Measurements from ENCODE around the gene SFMBT2.

The SFMBT2 gene

DNA sequence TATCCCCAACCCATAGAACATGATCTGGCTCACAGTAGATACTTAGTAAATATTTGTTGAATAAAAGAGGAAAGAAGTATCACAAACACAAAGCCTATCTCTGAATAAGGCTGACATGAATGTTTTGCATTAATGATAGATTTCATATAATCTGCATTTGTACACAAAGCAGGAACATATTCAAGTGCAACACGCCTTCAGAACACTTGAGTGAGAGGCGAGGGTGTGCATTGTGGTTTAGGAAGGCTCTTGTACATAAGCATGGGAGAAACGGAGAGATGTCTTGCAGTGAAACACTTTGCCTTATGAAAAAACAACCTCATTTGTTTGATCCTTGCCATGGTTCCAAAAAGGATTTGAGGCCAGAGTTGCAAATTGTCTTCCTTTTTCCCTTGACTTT lies 14.1 kb upstream of the SFMBT2 start:
- FAIRE-seq: no peak

DNA sequence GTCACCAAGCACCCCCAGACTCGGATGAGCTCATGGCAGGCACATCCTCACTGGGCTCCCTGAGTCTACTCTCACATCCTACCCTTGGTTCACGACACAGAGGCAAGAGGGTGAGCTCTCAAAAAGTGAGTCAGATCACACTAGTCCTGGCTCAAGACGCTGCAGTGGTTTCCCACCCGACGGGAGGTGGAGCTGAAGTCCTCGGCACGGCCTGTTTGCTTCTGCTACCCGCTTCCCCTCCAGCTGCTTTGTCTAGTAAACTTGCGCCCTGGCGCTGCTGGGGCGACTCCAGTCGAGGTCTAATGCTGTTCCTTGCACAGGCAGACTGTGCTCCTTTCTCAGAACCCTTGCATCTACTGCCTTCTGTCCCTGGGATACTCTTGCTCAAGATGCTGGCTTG lies 13.5 kb upstream of the SFMBT2 start:
- no peak for FAIRE-seq

DNA sequence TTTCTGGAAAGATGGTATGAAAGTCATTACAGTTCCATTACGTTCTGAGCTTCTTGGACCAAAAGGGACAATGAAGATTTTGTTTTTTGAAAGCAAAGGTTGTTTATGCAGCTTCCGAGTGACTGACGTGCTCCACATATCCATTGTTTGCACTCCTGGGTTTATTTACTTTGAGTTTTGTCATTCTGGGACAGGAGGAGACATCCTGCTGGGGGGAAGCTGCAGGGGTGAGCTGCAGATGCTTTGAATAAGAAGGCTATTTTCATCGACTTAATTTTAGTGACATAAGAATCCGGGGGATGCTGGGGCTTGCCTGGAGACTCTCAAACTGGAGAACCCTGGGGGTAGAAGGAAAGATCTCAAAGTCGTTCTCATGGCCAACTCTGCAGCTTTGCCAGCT lies 12.7 kb upstream of the SFMBT2 start:
- no peak for FAIRE-seq

DNA sequence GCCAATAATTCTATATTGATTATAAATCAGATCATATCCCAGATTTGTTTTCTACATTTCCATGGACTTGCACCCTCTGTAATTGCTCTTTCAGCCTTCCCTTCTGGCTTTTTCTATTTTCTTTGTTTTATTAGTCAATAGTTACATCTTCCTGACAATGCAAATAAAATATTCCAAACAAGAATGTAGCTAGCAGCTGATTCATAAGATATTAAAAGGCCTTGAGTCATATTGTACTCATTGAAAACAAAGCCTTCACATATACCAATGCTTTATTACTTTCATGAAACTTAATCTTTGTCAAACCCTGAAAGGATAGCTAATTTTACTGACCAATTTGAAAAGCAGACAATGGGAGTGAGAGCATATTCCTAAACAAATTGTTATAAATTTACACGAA lies 10.7 kb upstream of the SFMBT2 start:
- no peak for FAIRE-seq

DNA sequence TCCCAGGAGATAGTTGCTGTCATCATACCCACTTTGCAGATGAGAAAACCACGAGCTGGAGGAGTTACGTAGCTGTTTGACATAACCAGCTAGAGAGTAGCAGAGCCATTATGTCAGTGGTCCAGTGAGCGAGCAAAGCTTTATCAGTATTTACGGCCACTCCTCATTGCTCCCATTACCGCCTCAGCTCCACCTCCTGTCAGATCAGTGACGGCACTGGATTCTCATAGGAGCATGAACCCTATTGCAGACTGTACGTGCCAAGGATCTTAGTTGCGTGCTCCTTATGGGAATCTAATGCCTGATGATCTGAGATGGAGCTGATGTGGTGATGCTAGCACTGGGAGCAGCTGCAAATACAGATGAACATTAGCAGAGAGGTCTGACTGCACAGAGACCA lies 9.2 kb upstream of the SFMBT2 start:
- FAIRE-seq: no peak

DNA sequence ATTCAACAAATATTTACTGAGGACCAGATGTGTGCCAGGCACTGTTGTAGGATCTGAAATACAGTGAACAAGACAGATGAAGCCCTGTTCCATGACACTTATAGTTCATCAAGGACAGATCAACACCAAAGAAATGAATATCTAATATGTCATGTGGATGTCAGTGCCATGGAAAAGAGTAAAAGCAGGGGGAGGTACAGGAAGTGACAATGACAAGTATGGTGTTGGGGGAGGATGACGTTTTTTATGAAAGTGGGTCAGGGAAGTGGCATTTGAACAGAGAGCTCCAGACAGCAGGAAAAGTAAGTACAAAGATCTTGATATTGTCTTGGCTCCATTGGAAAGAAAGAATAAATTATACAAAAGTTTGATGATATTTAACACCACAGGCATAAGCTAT lies 7.0 kb upstream of the SFMBT2 start:
- FAIRE-seq: no peak

DNA sequence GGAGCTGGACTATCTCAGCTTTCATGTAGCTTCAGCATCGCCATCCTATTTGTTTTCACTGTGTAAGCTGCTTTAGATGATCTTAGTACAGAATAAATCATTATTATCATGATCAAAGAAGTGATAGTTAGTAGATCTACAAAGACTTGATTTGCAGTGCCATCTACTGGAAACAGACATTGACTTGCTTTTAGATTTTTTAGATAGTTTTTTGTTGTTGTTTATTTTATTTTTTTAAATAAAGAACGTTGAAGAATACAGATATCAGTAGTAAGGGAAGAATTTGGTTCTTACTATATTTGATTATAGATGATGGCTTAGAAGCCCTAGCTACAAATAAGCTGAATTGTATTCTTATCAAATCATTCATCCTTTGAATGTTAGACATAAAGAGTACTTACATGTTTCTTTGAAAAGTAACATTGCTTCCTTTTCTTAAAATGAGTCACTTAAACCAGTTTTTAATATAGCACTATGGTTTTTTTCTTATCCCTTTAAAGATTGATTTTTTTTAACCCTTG lies 6.3 kb upstream of the SFMBT2 start:
- peak; percentile 21 for FAIRE-seq

DNA sequence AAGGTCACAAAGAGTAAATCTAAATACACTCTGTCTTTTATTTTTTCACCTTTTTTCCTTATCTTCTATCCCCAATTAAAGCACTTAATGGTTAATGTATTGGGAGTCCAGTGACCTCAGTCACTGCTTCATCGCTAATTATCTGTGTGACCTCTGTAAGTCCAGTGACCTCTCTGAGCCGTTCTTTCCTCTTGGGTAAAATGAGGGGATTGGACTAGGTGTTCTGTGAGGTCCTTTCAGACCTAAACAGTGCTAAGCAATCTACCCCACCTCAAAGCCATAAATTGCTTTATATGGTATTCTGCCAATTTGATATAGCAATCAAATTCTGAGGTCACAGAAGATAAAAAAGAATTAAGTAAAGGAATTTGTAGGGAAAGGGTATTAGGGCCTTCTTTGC lies 3.9 kb upstream of the SFMBT2 start:
- no peak for FAIRE-seq

DNA sequence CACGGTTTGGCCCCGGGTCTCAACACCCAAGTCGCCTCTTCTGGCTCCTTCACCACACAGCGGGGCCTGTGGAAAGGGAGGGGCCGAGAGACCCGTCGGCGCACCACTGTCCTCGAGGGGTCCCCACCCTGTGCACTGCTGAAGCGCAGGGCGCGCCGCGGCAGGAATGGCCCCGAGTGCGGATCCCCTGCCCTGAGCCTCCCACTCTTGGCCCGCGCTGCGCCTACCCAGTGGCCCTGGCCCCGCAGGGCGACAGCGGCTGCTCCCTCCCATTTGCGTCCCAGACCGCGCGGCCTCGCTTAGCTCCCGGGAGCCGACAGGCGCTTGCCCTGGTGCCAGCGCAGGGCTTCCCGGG lies 2.1 kb upstream of the SFMBT2 start:
- FAIRE-seq: no peak

DNA sequence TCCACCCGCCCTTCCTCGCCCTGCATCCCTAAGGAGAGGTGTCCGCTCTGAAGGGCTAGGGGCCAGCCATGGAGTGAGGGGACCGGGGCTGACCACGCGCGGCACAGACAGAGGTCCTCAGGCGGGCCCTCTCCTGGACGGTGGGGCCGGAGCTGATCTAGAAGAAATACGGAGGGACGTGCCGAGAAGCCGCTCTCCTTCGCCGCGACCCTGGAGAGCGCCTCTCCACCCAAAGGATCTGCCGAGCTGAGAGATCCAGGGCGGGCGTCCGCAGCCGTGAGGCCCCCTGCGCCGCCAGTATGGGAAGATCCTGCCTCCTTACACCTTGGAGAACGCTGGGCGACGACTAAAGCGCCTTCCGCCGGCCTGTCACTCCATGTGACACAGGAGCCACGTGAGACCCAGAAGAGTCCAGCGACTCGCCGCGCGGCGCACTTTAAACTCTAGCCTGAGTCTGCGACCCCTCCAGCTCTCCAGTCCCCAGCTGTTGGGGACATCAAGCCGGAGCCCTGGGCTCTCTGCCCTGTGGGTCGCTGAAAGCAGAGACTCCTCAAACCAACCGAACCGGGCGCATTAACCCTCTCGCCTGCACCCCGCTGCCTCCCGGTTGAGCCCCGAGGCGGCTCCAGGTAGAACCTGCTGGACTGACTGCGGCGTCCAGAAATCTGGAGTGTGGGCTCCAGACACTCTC lies 1.5 kb upstream of the SFMBT2 start:
- no peak for FAIRE-seq

DNA sequence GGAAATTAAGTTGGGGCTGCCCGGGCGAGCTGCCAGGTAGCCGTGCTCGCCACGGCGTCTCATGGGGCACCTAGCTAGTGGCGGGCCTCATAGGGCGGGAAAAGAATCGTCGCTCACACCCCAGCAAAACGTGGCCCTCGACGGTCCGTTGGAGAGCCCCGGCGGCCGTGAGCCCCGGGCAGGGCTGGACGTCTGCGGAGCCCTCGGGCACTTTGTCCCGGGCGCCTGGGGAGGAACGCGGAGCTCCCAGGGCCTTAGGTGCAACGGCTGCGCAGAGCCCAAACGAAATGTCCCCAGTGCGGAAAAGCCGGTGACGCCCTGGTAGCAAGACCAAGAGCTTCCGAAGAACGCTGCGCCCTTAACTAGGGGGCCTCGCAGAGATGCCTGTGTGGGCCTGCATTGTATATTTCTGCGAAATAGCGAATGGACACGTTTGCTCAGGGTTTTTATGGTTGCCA lies 866 bp upstream of the SFMBT2 start:
- no peak for FAIRE-seq

DNA sequence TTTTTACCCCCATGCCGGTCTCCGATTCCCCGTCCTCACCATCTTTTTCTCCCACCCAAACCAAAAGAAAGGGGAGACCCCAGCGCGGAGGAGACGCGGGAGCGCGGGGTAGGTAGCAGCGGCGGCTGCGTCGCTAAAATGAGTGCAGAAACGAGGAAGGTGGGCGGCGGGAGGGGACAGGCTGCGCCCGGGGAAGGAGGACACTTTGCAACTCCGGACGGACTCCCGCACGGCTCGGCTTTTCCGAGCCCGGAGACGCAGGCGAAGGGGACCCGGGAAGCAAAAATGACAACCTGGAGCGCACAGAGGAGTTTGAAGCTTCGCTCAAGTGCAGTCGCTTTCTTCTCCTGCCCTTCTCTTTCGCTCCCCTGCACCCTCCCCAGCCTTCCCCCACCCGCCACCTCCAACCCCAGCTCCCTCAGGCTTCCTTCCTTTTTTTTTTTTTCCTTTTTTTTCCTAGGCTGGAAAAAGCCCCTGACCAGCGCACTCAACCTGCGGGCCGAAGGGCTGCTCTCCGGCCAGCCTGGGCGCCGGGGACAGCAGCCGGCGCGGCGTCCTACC lies 453 bp downstream of the SFMBT2 start:
- no peak for FAIRE-seq

DNA sequence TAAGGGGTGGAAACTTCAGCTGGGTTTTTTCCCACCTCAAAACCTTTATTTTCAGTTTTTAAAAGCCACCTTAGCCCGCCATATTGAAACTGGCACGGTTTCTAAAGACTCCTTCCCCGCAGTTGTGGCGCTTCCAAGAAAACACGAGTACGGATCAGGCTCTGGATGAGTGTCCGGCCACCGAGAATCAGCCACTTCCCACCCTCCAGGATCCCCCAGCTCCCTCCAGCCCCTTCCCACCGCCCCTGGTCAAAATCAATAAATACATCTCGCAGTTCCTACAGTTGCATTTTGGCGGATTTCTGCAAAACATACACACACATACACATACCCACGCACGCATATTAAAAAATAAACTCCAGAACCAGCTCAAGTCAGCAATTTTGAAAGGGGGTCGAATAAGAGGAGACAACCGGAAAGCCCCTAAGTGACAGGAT lies 1.1 kb downstream of the SFMBT2 start:
- no peak for FAIRE-seq

DNA sequence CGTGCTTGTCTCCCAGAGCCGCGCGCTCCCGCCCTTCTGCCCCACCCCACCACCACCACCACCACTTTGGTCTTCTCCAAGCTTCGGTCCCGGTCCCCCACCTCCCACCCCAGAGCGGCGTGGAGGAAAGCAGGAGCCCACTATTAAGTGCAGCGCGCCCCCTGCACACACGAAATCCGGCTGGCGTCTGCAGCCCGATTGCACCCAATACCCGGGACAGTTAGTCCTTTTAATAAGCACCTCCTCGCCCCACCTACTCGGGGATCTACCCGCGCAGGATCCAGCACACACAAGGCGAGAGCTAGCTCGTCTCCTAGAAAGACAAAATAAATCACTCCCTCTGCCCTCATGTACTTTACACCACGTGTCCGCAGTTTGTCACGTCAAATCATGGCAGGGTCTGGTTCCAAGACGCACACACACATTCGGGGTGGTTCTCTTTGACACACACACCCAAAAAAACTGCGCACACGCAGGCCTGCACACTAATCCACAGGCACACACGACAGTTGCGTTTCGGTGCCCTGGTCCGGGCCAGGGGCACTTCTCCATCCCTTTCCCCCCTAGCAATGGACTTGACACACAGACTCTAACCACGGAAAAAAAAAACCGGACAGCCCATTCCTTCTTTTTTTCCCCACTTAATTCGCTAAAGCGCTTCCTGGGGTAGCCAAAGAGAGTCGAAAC lies 1.6 kb downstream of the SFMBT2 start:
- no peak for FAIRE-seq

DNA sequence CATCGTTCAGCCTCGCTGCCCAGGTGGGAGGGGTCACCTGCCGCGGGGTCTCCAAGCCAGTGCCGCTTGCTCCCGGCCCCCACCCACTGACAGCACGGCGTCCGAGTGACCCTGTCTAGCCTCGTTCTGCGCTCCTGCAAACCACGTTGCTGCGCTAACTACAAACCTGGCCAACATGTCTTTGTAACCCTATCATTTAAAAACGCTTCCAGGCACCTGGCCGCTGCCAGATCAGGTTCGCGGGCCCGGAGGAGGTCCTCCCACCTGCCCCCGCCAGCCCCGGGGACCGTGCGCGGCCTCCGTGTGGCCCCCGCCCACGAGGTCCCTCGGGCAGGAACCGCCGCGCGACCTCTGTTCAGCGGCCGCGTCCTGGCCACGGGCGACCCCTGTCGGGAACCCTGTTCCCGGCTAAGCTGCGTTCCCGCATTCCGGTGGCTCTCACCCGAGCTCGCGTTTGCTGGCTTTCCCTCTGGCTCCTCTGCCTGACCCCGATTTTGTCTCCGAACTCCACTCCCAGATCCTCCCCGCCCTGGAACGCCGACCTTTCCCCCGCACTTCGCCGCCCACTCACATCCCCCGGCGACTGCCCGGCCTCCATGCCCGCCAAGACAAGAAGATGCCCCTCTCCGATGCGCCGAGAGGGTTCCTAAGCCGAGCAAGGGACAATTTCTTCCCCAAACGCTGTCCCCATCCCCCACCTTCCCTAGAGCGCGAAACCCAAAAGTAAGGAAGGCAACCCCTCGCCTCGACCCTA lies 2.4 kb downstream of the SFMBT2 start:
- FAIRE-seq: no peak

DNA sequence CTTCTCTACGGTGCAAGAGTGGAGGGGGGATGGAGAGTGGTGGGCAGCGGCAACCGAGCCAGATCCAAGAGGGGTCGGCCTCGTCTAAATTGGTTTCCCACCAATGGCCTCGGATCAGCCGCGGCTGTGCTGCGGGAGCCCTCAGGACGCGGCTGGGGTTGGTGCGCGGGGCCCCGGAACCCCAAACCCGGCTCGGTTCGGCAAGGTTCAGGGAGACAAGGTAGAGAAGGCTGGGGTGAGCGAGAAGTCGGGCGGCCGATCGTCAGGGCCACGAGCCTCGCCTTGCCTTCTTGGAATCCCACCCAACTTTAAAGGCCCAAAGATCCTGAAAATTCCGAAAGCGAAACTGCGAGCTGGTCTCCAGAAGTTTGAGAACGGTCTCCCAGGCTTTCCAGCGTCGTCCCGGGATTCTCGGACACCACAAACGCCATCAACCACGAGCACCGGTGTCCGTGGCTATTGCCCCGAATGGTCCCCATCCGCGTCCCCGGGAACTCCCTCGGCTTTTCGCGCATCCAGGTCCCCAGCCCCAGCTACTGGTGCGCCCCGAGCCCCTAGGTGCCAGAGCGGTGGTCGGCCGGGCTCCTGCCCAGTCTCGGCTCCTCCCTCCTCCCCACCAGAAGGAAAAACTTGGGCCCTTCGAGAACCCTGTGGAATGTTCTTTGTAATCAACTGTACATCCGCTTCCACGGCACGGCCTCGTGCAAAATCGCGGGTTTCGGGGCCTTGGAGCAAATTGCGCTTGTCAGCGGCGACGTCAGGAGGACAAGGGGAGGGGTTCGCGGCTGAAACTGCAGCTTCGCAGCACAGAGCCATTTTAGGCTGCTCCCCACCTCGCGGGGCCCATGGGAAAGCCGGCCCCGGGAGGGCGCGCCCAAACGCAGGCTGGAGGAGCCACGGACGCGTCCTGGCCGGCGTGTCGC lies 3.2 kb downstream of the SFMBT2 start:
- no peak for FAIRE-seq

DNA sequence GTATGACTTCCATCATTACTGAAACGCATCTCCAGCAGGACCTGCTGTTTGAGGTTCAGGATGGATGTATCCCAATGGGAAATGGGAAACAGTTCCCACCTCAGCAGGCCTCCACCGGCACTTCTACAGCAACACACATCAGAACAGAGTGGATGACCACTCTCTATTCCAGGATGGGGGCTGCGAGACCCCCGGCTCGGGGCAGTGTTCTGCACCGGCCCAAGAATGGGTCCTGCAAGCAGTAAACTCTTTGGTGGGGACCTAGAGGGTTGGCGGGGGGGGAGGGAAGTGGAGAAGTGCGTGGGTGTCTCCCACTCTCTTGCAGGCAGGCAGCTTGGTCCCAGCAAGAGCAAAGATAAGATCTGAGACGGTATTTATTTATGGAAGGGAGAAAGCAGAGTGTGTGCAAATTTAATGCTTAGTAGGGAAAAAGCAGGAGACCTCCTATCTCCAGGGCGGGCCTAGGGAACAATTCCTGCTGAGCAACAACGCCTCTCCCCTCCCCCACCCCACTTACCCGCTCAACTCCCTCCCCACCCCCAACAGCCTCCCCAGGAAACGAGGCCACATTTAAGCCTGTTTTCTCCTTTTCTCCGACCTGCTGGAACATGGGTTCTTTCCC lies 4.0 kb downstream of the SFMBT2 start:
- no peak for FAIRE-seq

DNA sequence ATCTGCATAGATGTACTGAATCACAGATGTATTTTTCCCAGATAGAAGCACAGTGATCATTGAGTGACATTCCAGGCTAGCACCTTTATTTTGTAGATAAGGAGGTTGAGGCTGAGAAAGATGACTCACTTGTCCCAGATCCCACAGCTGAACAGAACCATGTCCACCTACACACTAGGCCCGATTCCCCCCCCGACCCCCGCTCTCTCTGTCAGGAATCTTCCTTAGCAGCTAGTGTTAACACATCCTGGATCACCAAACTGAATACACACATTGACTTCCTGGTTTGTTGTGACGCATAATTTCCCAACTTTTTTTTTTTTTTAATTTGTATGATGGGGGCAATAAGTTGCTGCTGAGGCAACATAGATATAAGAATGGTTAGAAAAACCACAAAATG lies 5.2 kb downstream of the SFMBT2 start:
- FAIRE-seq: no peak

DNA sequence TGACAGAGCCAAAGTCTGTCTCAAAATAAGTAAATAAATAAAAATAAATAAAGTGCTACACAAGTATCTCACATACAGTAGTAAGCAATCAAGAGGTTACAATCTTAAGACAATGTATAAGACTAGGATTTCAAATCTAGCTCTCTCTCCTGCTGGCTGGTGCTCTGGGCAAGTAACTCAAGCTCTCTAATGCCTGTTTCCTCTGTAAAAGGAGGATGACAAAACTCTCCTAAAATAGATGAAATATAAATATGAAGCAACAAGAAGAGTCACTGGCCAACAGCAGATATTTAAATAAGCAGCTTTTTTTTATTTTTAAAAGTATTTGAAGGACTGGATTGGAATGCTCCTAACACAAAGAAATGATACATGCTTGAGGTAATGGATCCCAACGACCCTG lies 7.2 kb downstream of the SFMBT2 start:
- no peak for FAIRE-seq

DNA sequence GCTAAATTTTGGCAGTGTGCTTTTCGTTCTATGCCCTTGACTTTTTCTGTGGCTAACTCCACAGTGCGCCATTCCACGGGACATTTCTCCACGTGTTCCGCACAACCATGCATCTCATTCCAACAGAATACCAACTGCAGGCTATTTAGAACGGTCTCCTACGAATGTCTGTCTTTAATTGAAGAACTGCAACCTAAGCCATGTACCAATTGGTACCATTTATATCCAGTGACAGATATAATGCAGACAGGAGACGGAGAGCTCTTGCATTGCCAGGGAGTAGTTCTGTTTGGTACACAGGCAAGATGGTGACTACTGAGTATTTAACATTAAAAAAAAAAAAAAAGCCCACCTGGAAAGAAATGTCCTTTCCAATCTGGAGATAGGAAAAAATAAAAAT lies 9.1 kb downstream of the SFMBT2 start:
- FAIRE-seq: no peak

DNA sequence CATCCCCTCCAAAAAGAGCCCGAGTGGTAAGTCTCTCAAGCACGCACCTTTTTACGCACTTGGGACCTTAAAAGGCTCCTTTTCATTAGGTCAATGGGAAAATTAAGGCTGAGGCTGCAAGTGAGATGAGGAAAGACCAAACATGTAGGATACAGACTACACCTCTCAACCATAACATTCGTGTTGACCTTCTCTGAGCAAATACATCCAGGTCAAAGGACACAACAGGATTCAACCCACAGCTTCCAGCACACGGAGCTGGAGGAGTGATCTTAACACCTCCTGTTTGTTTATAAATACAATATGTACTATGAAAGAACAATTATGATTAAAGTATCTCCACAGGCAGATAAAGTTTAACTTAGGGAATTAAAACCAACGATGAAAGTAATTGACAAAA lies 9.7 kb downstream of the SFMBT2 start:
- FAIRE-seq: no peak
